Measurements from ENCODE around the gene MRPS31. TPM values are rescaled to one million over a fixed set of nuclear protein-coding genes. Genes with fewer than 3 reads are reported as not detected.
"Not testable (repeated sequence)": the region's sequence is repeated elsewhere in the genome, so short reads cannot be mapped to it uniquely, and the experiment has no call there.

Gene MRPS31
- total RNA-seq, 1 donor from 2014 or later, result 31.3 TPM

DNA sequence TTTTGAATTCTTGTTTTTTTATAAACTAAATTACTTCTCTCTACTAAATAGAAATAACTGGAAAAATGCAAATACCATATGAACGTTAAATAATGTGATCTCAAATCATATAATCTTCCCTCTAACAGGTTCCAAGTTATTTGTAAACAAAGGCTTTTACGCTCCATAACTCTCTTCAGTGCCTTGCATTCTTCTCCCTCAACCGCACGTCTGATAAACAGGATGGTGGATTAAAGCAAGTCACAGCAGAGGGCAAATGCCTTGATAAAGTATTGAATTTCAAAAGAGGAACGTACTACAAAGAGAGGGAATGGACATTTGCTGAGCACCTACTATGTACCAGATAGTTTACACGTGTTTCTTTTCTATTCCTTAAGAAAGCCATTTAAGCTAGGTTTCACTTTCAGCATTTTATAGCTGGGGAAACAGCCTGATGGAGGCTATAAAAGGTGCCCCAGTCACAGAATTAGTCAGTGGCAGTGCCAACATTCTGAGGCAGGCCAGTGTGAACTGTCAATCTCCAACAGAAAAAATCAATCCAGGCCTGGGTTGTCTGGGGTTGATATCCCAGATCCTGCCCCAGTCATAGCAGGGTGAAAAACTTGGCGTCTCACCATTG, 15.8 kb downstream of the MRPS31 start:
- Mint-ChIP-seq H3K4me1 (no peaks in the 10 kb centered on the region), H3K9me3 (no peaks in the 10 kb centered on the region), H3K27me3 (ENCODE audit: low read depth) (no peaks in the 10 kb centered on the region), H3K4me3 (no peak overlapping the region), H3K36me3 (peaks cover 22% of the 10 kb centered on the region), H3K27ac (no peak overlapping the region)
- no peak for DNase-seq (ENCODE audit: low spot score in 2 of 2, unreplicated experiment in 2 of 2)
- TF ChIP-seq CTCF (IDR thresholded peaks at IDR 0.05; ENCODE audit: unreplicated experiment), result no peak

DNA sequence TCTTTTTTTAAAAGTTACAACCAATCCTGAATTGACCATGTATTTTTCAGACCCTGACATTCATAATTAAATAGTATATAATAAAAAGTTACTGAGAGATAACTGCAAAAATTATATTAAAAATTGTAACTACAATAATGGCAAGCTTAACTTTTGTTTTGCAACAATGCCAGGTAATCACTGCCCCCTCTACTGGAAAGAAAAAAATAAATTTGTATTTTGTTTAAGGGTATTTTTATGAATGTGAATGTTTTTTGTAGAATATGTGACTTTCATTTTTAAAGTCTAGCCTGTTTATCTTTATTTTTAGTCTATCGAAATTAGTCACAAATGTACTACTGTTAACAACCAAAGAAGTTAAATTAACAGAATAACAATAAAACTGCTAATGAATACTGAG, 21.7 kb downstream of the MRPS31 start:
- Mint-ChIP-seq H3K27me3 (ENCODE audit: low read depth) (no peaks in the 10 kb centered on the region), H3K4me1 (no peaks in the 10 kb centered on the region), H3K36me3 (peaks cover 11% of the 10 kb centered on the region), H3K9me3 (no peaks in the 10 kb centered on the region), H3K27ac (no peak overlapping the region), H3K4me3 (no peak overlapping the region)
- DNase-seq (ENCODE audit: low spot score in 2 of 2, unreplicated experiment in 2 of 2), result no peak
- TF ChIP-seq CTCF (IDR thresholded peaks at IDR 0.05; ENCODE audit: unreplicated experiment), result peak; percentile 36

- H3K4me3 Mint-ChIP-seq, result peak overlapping the region; percentile 73
- H3K27ac Mint-ChIP-seq; H3K27me3 Mint-ChIP-seq (ENCODE audit: low read depth); H3K4me1 Mint-ChIP-seq; DNase-seq (ENCODE audit: low spot score in 2 of 2, unreplicated experiment in 2 of 2); H3K9me3 Mint-ChIP-seq: not testable (repeated sequence)
- peaks cover 22% of the 10 kb centered on the region for H3K36me3 Mint-ChIP-seq
Observed at GRCh38 chr13:40735232-40735548, 35.8 kb downstream of the MRPS31 start.

DNA sequence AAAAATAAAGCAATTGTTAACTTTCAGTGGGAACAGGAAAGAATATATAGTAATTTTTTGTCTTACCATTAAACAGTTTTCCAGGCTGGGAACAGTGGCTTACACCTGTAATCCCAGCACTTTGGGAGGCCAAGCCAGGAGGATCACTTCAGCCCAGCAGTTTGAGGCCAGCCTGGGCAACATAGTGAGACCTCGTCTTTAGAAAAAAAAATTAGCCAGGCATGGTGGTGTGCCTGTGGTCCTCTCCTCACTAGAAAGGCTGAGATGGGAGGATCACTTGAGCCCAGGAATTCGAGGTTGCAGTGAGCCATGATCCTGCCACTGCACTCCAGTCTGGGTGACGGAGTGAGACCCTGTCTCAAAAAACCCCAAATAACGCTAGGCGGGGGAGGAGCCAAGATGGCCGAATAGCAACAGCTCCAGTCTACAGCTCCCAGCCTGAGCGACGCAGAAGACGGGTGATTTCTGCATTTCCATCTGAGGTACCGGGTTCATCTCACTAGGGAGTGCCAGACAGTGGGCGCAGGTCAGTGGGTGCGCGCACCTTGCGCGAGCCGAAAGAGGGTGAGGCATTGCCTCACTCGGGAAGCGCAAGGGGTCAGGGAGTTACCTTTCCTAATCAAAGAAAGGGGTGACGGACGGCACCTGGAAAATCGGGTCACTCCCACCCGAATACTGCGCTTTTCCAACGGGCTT, 36.3 kb downstream of the MRPS31 start:
- not testable (repeated sequence) for H3K9me3 Mint-ChIP-seq; H3K4me1 Mint-ChIP-seq; H3K27me3 Mint-ChIP-seq (ENCODE audit: low read depth); DNase-seq (ENCODE audit: low spot score in 2 of 2, unreplicated experiment in 2 of 2); H3K27ac Mint-ChIP-seq
- Mint-ChIP-seq H3K36me3 (peaks cover 22% of the 10 kb centered on the region), H3K4me3 (peak overlapping the region; percentile 73)

DNA sequence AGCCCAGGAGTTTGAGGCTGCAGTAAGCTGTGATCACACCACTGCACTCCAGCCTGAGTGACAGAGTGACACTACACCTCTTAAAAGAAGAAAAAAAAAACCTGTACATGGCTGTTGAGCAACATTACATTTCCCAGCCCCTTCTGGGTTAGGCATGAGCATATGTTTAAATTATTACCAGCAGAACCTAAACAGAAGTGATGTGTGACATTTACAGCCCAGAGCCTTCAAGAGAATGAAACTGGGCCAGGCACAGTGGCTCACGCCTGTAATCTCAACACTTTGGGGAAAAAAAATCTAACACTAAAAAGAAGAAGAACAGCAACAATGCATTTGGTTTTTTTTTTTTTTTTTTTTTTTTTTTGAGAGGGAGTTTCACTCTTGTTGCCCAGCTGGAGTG, 38.3 kb downstream of the MRPS31 start:
- Mint-ChIP-seq H3K27me3 (ENCODE audit: low read depth) (no peaks in the 10 kb centered on the region), H3K9me3 (peaks cover 3% of the 10 kb centered on the region), H3K36me3 (peaks cover 22% of the 10 kb centered on the region), H3K4me3 (no peak overlapping the region), H3K27ac (no peak overlapping the region), H3K4me1 (no peaks in the 10 kb centered on the region)
- no peak for TF ChIP-seq CTCF (IDR thresholded peaks at IDR 0.05; ENCODE audit: unreplicated experiment)
- no peak for DNase-seq (ENCODE audit: low spot score in 2 of 2, unreplicated experiment in 2 of 2)

- no peak for DNase-seq (ENCODE audit: low spot score in 2 of 2, unreplicated experiment in 2 of 2)
- peaks cover 15% of the 10 kb centered on the region for H3K36me3 Mint-ChIP-seq
- no peaks in the 10 kb centered on the region for H3K9me3 Mint-ChIP-seq
- H3K4me1 Mint-ChIP-seq, result no peaks in the 10 kb centered on the region
- no peak for TF ChIP-seq CTCF (IDR thresholded peaks at IDR 0.05; ENCODE audit: unreplicated experiment)
- H3K27me3 Mint-ChIP-seq (ENCODE audit: low read depth), result no peaks in the 10 kb centered on the region
- no peak overlapping the region for H3K4me3 Mint-ChIP-seq
- no peak overlapping the region for H3K27ac Mint-ChIP-seq
Observed at GRCh38 chr13:40728595-40728994, 42.4 kb downstream of the MRPS31 start.

- H3K27ac Mint-ChIP-seq; H3K4me3 Mint-ChIP-seq; H3K4me1 Mint-ChIP-seq; DNase-seq (ENCODE audit: low spot score in 2 of 2, unreplicated experiment in 2 of 2); H3K27me3 Mint-ChIP-seq (ENCODE audit: low read depth): not testable (repeated sequence)
- Mint-ChIP-seq H3K36me3 (peaks cover 54% of the 10 kb centered on the region), H3K9me3 (peaks cover 30% of the 10 kb centered on the region)
Observed at GRCh38 chr13:40714433-40714832, 56.6 kb downstream of the MRPS31 start.
